Hindlimb muscle (tissue), 1 donor: Measurements from ENCODE around the gene HCN4. TPM values are rescaled to one million over a fixed set of nuclear protein-coding genes. Genes with fewer than 3 reads are reported as not detected.

Experiments used
- DNase-seq: peaks from one replicate; pipeline ENCODE4 v3.0.0-alpha.2; 2013
- polyA plus RNA-seq: library from polyadenylated mRNA; unstranded; fragments of 120-200 nt; gene quantifications from one replicate; pipeline ENCODE4 v1.2.1, GENCODE V29; 2013; ENCODE audit not compliant: insufficient read length

HCN4 gene
- polyA plus RNA-seq, 1 donor: not detected

DNA sequence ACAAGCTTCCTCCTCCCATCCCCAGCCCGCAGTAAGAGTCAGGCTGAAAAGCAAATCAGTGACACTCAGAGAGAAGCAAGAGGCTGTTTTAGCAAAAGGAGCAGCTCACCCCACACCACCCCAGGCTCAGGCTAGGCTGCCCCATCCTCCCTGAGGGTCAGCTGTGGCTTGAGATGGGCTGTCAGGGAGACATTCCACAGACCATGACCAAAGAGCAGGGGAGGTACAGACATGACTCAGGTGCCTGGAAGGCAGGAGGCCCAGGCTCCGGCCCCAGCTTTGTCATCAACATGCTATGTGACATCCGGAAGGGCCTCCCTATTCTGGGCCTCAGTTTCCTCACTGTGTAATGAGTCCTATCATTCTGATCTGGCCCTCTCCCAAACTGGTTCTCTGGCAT, 24.7 kb downstream of the HCN4 start:
- no peak for DNase-seq

- DNase-seq: no peak
Observed at GRCh38 chr15:73341886-73342600, 26.7 kb downstream of the HCN4 start.

GRCh38 chr15:73340502-73341192, 28.1 kb downstream of the HCN4 start:
- no peak for DNase-seq

DNA sequence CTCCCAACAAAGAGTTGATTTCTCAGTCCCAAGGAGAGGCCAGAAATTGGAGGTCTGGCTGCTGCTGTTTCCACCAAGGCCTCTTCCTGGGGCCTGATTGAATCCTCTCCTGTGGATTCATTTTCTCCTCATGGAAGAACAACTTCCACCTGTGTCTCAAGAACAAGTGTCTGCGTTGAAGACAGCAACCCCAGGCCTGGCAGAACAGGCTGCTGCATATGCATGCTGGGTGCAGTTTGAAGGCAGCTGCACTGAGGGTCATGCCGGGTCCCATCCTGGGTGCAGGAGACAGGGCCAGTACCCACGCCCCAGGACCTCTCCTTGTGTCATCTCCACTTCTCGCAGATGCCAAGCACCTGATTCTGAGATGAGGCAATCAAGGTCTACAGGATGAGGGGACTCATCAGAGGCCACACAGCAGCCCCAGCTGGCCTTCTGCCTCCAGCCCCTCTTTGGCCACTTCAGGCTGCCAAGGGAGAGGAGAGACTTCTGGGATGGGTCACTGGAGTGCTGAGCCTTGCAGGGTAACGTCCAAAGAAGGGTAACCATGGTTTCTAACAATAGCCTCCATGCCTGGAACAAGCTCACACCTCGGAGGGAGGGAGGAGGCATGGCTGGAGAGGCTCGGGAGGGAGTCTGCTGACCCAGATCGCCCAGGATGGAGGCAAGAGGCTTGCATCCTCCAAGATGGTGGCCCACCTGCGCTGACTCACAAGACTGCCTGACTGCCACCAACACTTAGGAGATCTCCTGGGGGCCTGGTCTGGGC, 30.0 kb downstream of the HCN4 start:
- DNase-seq: no peak

DNA sequence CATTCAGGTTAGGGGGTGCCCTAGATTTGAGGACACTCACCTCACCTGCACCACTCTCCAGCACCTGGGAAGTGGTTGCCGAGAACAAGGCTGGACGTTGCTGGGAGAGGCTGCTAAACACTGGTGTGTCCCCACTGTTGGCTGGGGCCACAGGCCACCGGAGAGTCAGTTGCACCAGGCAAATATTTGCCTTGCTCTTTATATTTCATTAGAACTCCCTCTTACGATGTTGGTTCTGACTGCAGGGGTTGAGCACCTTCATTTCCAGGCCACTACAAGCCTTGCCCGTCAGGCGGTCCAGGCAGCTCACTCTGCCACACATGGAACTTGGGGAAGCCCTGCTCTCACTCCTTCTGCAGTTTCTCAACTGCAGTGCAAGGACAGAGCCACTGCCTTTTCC, 30.7 kb downstream of the HCN4 start:
- DNase-seq: no peak

GRCh38 chr15:73337187-73337586, 31.6 kb downstream of the HCN4 start:
- DNase-seq: no peak

GRCh38 chr15:73336756-73337155, 32.0 kb downstream of the HCN4 start:
- DNase-seq: no peak

- no peak for DNase-seq
Observed at GRCh38 chr15:73335471-73335870, 33.3 kb downstream of the HCN4 start.

- no peak for DNase-seq
Observed at GRCh38 chr15:73335026-73335425, 33.7 kb downstream of the HCN4 start.

DNA sequence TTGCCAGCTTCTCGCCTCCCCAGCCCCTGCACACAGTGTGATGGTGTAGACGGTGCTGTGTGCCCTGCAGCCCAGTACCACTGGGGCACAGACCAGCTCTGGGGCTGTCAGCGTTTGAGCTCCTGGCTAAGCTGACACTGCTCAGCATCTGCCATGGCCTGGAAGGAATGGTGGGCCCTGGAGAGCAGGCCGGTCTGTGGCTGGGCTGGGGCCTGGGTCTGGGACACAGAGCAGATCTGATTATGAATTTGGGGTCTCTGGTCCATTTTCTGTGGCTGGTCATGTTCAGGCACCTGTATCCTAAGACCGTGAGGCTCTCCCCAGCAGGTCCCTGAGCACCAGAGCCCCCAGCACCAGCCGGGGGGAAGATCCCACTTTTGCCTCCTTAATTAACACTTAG, 34.7 kb downstream of the HCN4 start:
- DNase-seq: no peak

GRCh38 chr15:73333001-73333400, 35.8 kb downstream of the HCN4 start:
- DNase-seq: no peak

GRCh38 chr15:73331991-73332925, 36.5 kb downstream of the HCN4 start:
- no peak for DNase-seq

DNA sequence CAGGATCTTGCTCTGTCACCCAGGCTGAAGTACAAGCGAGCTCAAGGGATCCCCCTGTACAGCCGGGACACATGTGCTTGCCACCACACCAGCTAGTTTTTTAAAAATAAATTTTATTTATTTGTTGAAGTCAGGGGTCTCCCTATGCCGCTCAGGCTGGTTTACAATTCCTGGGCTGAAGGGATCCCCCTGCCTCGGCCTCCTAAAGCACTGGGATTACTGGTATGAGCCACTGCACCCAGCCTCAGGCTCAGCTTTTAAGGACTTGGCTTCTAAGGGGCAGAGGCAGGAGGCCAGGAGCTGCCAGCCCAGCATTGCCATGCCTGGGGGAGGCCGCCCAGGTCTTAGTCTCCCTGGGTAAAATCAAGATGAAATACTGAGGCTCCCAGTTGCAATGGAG, 37.3 kb downstream of the HCN4 start:
- DNase-seq: no peak

- DNase-seq: no peak
Observed at GRCh38 chr15:73330206-73331051, 38.3 kb downstream of the HCN4 start.

GRCh38 chr15:73329501-73330200, 39.1 kb downstream of the HCN4 start:
- DNase-seq: no peak

- DNase-seq: no peak
Observed at GRCh38 chr15:73328981-73329380, 39.8 kb downstream of the HCN4 start.

GRCh38 chr15:73328149-73328820, 40.5 kb downstream of the HCN4 start:
- DNase-seq: no peak

DNA sequence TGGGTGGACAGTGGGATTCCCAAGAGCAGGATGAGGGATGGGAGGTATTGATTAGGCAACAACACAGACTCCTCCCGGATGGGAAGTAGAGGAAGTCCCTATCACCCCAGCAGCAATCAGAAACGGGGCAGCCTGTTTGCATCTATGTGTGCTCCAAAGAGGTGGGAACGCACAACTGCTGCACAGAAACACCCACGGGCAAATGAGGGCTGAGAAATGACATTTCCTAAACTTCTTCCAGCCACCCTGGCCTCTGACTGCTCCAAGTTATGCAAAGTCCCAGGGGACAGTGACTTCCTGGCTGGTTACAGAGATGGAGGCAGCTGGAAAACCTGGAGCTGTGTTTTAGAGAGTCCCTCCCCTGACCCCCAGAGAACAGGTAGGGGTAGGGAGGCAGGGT, 42.6 kb downstream of the HCN4 start:
- DNase-seq: no peak

- no peak for DNase-seq
Observed at GRCh38 chr15:73325191-73325861, 43.4 kb downstream of the HCN4 start.
